HG03571 (cell line): Measurements from ENCODE around the gene YAP1.

Source experiments
- ATAC-seq: cut with Tn5 transposase; IDR thresholded peaks from one replicate; pipeline ENCODE4 v1.9.1; 2021; ENCODE audit not compliant: unreplicated experiment

Gene YAP1

GRCh38 chr11:102116453-102117205 is 6.4 kb downstream of the YAP1 start:
- ATAC-seq = no peak

GRCh38 chr11:102117472-102118113 is 7.3 kb downstream of the YAP1 start:
- no peak for ATAC-seq

GRCh38 chr11:102118937-102119336 is 8.7 kb downstream of the YAP1 start:
- no peak for ATAC-seq

- ATAC-seq = no peak
Observed at GRCh38 chr11:102119997-102120396, 9.8 kb downstream of the YAP1 start.

- ATAC-seq = no peak
Observed at GRCh38 chr11:102120437-102120973, 10.3 kb downstream of the YAP1 start.

- no peak for ATAC-seq
Observed at GRCh38 chr11:102121329-102121728, 11.1 kb downstream of the YAP1 start.

- ATAC-seq = no peak
Observed at GRCh38 chr11:102134597-102134996, 24.4 kb downstream of the YAP1 start.

GRCh38 chr11:102135256-102135655 is 25.0 kb downstream of the YAP1 start:
- ATAC-seq = no peak

- no peak for ATAC-seq
Observed at GRCh38 chr11:102138223-102138622, 28.0 kb downstream of the YAP1 start.

GRCh38 chr11:102138670-102139069 is 28.4 kb downstream of the YAP1 start:
- ATAC-seq = no peak

- ATAC-seq = no peak
Observed at GRCh38 chr11:102139081-102139498, 28.8 kb downstream of the YAP1 start.

GRCh38 chr11:102142333-102142732 is 32.1 kb downstream of the YAP1 start:
- no peak for ATAC-seq

- ATAC-seq = no peak
Observed at GRCh38 chr11:102143867-102144266, 33.6 kb downstream of the YAP1 start.

GRCh38 chr11:102144357-102145355 is 34.4 kb downstream of the YAP1 start:
- ATAC-seq = no peak

- no peak for ATAC-seq
Observed at GRCh38 chr11:102147015-102147414, 36.8 kb downstream of the YAP1 start.

- no peak for ATAC-seq
Observed at GRCh38 chr11:102147632-102148031, 37.4 kb downstream of the YAP1 start.

- no peak for ATAC-seq
Observed at GRCh38 chr11:102148059-102148458, 37.8 kb downstream of the YAP1 start.

- no peak for ATAC-seq
Observed at GRCh38 chr11:102151784-102152525, 41.7 kb downstream of the YAP1 start.

- ATAC-seq = no peak
Observed at GRCh38 chr11:102153082-102153481, 42.8 kb downstream of the YAP1 start.

GRCh38 chr11:102154806-102155205 is 44.6 kb downstream of the YAP1 start:
- ATAC-seq = no peak
